ENCODE data around the gene FILIP1. TPM values are rescaled to one million over a fixed set of nuclear protein-coding genes. Genes with fewer than 3 reads are reported as not detected.

Gene FILIP1
- total RNA-seq, 4 donors from 2014 or later = 0.08 to 2.3 (median 0.25) TPM

- Histone ChIP-seq H3K27ac (no peak overlapping the region), H3K4me3 (no peak overlapping the region), H3K4me1 (no peaks in the 10 kb centered on the region), H3K9me3 (no peaks in the 10 kb centered on the region), H3K36me3 (no peaks in the 10 kb centered on the region), H3K27me3 (no peaks in the 10 kb centered on the region)
- no peak for TF ChIP-seq POLR2A (IDR thresholded peaks at IDR 0.05)
- TF ChIP-seq, protein P1, sequence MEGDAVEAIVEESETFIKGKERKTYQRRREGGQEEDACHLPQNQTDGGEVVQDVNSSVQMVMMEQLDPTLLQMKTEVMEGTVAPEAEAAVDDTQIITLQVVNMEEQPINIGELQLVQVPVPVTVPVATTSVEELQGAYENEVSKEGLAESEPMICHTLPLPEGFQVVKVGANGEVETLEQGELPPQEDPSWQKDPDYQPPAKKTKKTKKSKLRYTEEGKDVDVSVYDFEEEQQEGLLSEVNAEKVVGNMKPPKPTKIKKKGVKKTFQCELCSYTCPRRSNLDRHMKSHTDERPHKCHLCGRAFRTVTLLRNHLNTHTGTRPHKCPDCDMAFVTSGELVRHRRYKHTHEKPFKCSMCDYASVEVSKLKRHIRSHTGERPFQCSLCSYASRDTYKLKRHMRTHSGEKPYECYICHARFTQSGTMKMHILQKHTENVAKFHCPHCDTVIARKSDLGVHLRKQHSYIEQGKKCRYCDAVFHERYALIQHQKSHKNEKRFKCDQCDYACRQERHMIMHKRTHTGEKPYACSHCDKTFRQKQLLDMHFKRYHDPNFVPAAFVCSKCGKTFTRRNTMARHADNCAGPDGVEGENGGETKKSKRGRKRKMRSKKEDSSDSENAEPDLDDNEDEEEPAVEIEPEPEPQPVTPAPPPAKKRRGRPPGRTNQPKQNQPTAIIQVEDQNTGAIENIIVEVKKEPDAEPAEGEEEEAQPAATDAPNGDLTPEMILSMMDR (IDR thresholded peaks at IDR 0.05) = no peak
- no peak for TF ChIP-seq POLR2AphosphoS5 (IDR thresholded peaks at IDR 0.05)
- TF ChIP-seq EP300 (IDR thresholded peaks at IDR 0.05) = no peak
- no peak for DNase-seq (ENCODE audit: low spot score in 2 of 2)
- 47% methylated on average over 3 of the region's 3 CpGs for WGBS
These were observed 9.3 kb upstream of the FILIP1 start for GRCh38 chr6:75502884-75503283.

DNA sequence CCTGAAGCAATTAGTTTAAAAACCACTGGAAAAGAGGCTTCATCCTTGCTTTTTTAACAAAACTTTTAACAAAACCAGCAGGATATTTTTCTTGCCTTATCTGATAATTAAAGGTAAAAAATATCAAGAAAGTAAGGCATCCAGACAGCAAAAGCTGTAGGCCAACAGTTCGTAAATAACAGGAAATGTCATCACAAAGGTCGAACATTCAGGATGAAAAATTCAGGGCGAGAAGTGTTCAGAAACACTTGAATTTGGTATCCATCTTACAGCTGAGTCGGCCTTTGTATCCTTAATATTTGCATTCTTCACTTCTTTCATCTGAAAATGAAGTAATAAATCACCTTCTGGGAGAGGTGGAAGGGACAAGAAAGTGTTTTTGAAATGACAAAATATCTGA lies 8.2 kb upstream of the FILIP1 start:
- Histone ChIP-seq H3K36me3 (no peaks in the 10 kb centered on the region), H3K4me3 (no peak overlapping the region), H3K4me1 (no peaks in the 10 kb centered on the region), H3K9me3 (no peaks in the 10 kb centered on the region), H3K27ac (no peak overlapping the region), H3K27me3 (no peaks in the 10 kb centered on the region)
- TF ChIP-seq POLR2A (IDR thresholded peaks at IDR 0.05) = no peak
- TF ChIP-seq, protein P1 (IDR thresholded peaks at IDR 0.05) = no peak
- no peak for TF ChIP-seq EP300 (IDR thresholded peaks at IDR 0.05)
- no peak for TF ChIP-seq POLR2AphosphoS5 (IDR thresholded peaks at IDR 0.05)
- no peak for DNase-seq (ENCODE audit: low spot score in 2 of 2)
- 70% methylated on average over 4 of the region's 4 CpGs for WGBS

- no peak overlapping the region for H3K27ac ChIP-seq
- H3K27me3 ChIP-seq = no peaks in the 10 kb centered on the region
- no peak overlapping the region for H3K4me3 ChIP-seq
- TF ChIP-seq POLR2A (IDR thresholded peaks at IDR 0.05) (no peak), EP300 (IDR thresholded peaks at IDR 0.05) (no peak), POLR2AphosphoS5 (IDR thresholded peaks at IDR 0.05) (no peak)
- TF ChIP-seq, protein P1 (IDR thresholded peaks at IDR 0.05) = no peak
- no peaks in the 10 kb centered on the region for H3K9me3 ChIP-seq
- H3K4me1 ChIP-seq = no peaks in the 10 kb centered on the region
- no peak for DNase-seq (ENCODE audit: low spot score in 2 of 2)
- H3K36me3 ChIP-seq = no peaks in the 10 kb centered on the region
- 80% methylated on average over 4 of the region's 4 CpGs for WGBS
These were observed 6.0 kb upstream of the FILIP1 start for GRCh38 chr6:75499640-75500039.

DNA sequence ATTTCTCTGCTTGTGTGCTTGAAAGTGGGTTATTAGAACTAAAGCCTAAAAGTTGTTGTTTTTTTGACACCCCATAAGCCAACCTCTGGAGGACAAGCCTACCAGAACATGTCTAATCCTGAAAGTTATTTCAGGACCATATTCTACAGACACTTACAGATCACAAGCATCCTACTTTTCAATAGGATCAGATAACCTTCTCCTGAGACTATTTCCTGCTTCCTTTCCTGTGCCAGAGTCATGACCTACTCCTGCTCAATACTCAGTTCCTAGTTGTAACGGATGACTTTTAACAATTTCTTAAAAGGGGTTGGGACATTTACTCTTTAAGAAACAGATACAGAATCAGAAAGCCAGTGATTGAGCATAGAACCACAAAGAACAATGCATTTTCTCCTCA lies 5.3 kb upstream of the FILIP1 start:
- no peak for DNase-seq (ENCODE audit: low spot score in 2 of 2)
- Histone ChIP-seq H3K9me3 (no peaks in the 10 kb centered on the region), H3K27me3 (no peaks in the 10 kb centered on the region), H3K4me3 (no peak overlapping the region), H3K4me1 (no peaks in the 10 kb centered on the region), H3K36me3 (no peaks in the 10 kb centered on the region), H3K27ac (no peak overlapping the region)
- TF ChIP-seq EP300 (IDR thresholded peaks at IDR 0.05) = no peak
- no peak for TF ChIP-seq POLR2AphosphoS5 (IDR thresholded peaks at IDR 0.05)
- no peak for TF ChIP-seq POLR2A (IDR thresholded peaks at IDR 0.05)
- TF ChIP-seq, protein P1 (IDR thresholded peaks at IDR 0.05) = no peak
- WGBS = 71% methylated on average over 1 of the region's 1 CpG

- WGBS = 68% methylated on average over 3 of the region's 3 CpGs
- H3K4me3 ChIP-seq = no peak overlapping the region
- no peaks in the 10 kb centered on the region for H3K4me1 ChIP-seq
- H3K36me3 ChIP-seq = no peaks in the 10 kb centered on the region
- no peaks in the 10 kb centered on the region for H3K27me3 ChIP-seq
- DNase-seq (ENCODE audit: low spot score in 2 of 2) = no peak
- no peaks in the 10 kb centered on the region for H3K9me3 ChIP-seq
- no peak overlapping the region for H3K27ac ChIP-seq
- TF ChIP-seq EP300 (IDR thresholded peaks at IDR 0.05) (no peak), POLR2AphosphoS5 (IDR thresholded peaks at IDR 0.05) (no peak), POLR2A (IDR thresholded peaks at IDR 0.05) (no peak)
- TF ChIP-seq, protein P1 (IDR thresholded peaks at IDR 0.05) = no peak
These were observed 4.4 kb upstream of the FILIP1 start for GRCh38 chr6:75497994-75498393.

Data from suprapubic skin (tissue), 4 donors.